Endothelial cell (in vitro differentiated cells): ENCODE measurements around the gene IRF9. TPM values are rescaled to one million over a fixed set of nuclear protein-coding genes. Genes with fewer than 3 reads are reported as not detected.

Source experiments
- DNase-seq: peaks from one replicate; pipeline ENCODE4 v3.0.0; 2021; ENCODE audit warnings: low spot score
- H3K27ac Mint-ChIP-seq: one replicate; pipeline ENCODE4 v1.8.0; 2021; ENCODE audit warnings: mixed read lengths, inconsistent platforms; ENCODE audit not compliant: unreplicated experiment
- H3K27me3 Mint-ChIP-seq: one replicate; pipeline ENCODE4 v1.8.0; 2021; ENCODE audit warnings: mild to moderate bottlenecking, moderate library complexity, mixed read lengths, inconsistent platforms; ENCODE audit not compliant: unreplicated experiment
- H3K36me3 Mint-ChIP-seq: one replicate; pipeline ENCODE4 v1.8.0; 2021; ENCODE audit warnings: mild to moderate bottlenecking, low read depth, mixed read lengths, inconsistent platforms; ENCODE audit not compliant: unreplicated experiment
- H3K4me1 Mint-ChIP-seq: one replicate; pipeline ENCODE4 v1.8.0; 2021; ENCODE audit warnings: mild to moderate bottlenecking, mixed read lengths, inconsistent platforms; ENCODE audit not compliant: unreplicated experiment
- H3K4me3 Mint-ChIP-seq: one replicate; pipeline ENCODE4 v1.8.0; 2021; ENCODE audit warnings: mild to moderate bottlenecking, mixed read lengths, inconsistent platforms; ENCODE audit not compliant: unreplicated experiment
- H3K9me3 Mint-ChIP-seq: one replicate; pipeline ENCODE4 v1.8.0; 2021; ENCODE audit warnings: mixed read lengths, inconsistent platforms; ENCODE audit not compliant: unreplicated experiment
- CTCF ChIP-seq: fragments of 200-600 bp; sonication (generic); IDR thresholded peaks from one replicate; pipeline ENCODE4 v1.5.0; 2021; ENCODE audit warnings: antibody characterized with exemption; ENCODE audit not compliant: unreplicated experiment
- total RNA-seq: library from RNA; stranded (reverse); fragmentation: NEBNext Ultra II Directional; extraction: Animal tissue kit (Norgen Biotek cat#: 25700); gene quantifications from one replicate; pipeline ENCODE4 v1.2.1, GENCODE V29; 2021; ENCODE audit not compliant: unreplicated experiment

Gene IRF9
- total RNA-seq, 1 donor from 2014 or later = 25.7 TPM

DNA sequence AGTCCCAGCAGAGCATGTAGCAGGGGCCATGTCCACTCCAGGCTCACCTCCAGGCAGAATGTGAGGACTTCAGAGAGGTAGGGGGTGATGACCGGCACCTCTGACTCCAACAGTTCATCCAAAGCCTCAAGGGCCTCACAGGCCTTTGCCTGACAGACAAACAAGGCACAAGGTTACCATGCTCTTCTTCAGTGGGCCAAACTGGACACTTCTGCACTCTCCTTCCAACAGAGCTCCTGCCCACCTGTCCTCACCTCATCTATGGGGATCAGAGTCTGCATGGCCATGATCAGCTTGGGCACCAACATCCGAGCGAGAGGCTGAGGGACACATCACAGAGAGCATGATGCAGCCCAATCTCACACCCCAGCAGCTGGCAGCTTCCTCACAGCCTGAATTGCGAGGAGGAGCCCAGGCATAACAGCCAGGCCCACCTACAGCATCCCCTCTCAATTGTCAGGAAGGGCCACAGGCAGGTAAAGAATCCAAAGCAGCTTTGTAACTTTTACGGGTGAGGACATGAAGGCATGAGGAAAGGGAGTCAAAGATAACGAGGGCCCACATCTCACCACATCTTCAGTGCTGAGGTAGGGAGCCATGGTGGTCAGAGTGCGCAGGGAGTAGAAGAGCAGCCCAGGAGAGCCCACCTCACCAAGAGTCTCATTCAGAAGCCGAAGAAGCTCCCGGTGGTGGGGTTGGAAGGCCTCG lies 25.9 kb downstream of the IRF9 start:
- Mint-ChIP-seq H3K36me3 (peaks cover 33% of the 10 kb centered on the region), H3K4me1 (peaks cover 14% of the 10 kb centered on the region), H3K9me3 (no peaks in the 10 kb centered on the region), H3K27me3 (peaks cover 20% of the 10 kb centered on the region), H3K4me3 (peak overlapping the region; percentile 73), H3K27ac (no peak overlapping the region)
- TF ChIP-seq CTCF = no peak
- DNase-seq = no peak

DNA sequence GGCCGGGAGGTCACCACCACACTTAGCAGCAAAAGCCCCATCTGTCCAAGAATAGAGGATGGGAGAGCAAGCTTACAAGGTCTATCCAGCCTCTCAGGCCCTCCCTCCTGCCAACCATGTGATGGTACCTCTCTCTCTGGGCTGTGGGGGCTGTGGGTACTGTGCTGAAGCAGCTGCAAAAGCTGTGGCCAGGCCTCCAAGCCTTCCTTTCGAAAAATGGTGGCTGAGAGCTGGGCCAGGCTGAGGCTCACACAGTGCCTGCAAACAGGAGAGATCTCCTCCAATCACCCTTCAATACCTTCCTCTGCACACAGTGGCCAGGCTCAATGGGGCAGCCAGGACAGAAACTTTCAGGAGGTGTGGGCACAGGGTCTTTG lies 26.5 kb downstream of the IRF9 start:
- peaks cover 22% of the 10 kb centered on the region for H3K27me3 Mint-ChIP-seq
- no peak for DNase-seq
- no peaks in the 10 kb centered on the region for H3K9me3 Mint-ChIP-seq
- peak overlapping the region; percentile 90 for H3K4me3 Mint-ChIP-seq
- H3K27ac Mint-ChIP-seq = no peak overlapping the region
- H3K36me3 Mint-ChIP-seq = peaks cover 33% of the 10 kb centered on the region
- TF ChIP-seq CTCF = no peak
- H3K4me1 Mint-ChIP-seq = peaks cover 13% of the 10 kb centered on the region

DNA sequence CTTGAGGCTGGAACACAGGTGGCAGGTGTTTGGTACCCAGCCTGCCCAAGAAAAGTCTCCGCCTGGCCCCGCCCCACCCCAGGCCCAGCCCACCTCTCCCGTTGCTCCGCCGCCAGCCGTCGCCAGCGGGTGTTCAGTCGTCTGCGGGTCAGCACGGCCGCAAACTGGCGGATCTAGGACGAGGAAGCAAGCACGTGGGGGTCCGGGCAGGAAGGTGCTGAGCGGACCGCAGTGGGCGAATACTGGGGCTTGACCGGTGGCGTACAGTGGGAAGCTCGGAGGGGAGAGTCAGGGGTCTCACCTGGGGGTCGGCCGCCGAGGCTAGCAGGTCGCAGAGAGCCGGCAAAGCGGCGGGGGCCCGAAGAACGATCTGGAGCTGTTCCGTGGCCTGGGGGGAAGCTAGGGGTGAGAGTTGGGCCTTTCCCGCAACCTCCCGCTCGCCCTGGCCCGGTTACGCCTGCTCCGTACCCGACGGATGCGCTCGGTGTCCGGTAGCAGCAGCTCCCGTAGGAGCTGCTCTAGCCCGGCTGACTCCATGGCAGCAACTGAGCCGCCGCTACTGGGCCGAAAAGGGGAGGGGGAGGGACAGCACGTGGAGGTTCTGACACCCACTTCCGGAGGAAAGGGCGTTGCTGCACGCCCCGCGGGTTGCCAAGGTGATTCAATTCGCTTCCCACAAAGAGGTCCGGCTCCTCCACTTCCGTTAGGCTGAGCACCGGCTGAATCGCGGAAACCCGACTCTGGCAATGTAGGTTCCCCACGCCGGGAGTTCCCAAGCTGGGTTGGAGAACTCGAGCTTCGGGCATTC lies 27.4 kb downstream of the IRF9 start, which contains the start of gene IPO4:
Gene IPO4 (minus strand): TSS at position 566 of the 808 bp plus-strand sequence. CDS start 29 bp downstream, at position 537.
- DNase-seq = peak; percentile 88
- Mint-ChIP-seq H3K27me3 (peaks cover 24% of the 10 kb centered on the region), H3K9me3 (no peaks in the 10 kb centered on the region), H3K27ac (peak within 1 kb of the TSS; percentile 79), H3K4me1 (peaks cover 11% of the 10 kb centered on the region), H3K36me3 (peaks cover 34% of the 10 kb centered on the region), H3K4me3 (peak within 1 kb of the TSS; percentile 90)
- TF ChIP-seq CTCF = no peak

DNA sequence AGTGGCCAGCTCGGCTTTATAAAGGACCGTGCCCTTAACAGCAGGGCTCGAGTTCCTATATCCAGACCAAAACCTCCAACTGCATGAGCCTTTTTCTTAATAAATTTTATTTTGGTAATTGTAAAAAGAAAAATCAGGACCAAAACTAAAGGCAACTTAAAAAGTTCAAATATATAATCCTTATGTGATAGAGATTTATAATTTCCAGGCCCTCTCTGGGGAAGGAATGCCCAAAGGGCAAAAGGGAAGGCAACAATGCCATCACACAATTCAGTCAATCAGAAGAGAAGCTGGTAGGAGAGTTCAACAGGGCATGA lies 28.0 kb downstream of the IRF9 start:
- DNase-seq = no peak
- peaks cover 13% of the 10 kb centered on the region for H3K4me1 Mint-ChIP-seq
- H3K27me3 Mint-ChIP-seq = peaks cover 24% of the 10 kb centered on the region
- peaks cover 33% of the 10 kb centered on the region for H3K36me3 Mint-ChIP-seq
- H3K27ac Mint-ChIP-seq = peak overlapping the region; percentile 79
- no peak for TF ChIP-seq CTCF
- no peaks in the 10 kb centered on the region for H3K9me3 Mint-ChIP-seq
- peak overlapping the region; percentile 90 for H3K4me3 Mint-ChIP-seq

GRCh38 chr14:24189460-24189859 lies 28.4 kb downstream of the IRF9 start:
- peak overlapping the region; percentile 79 for H3K27ac Mint-ChIP-seq
- H3K4me1 Mint-ChIP-seq = peaks cover 17% of the 10 kb centered on the region
- peak overlapping the region; percentile 27 for H3K4me3 Mint-ChIP-seq
- peaks cover 38% of the 10 kb centered on the region for H3K36me3 Mint-ChIP-seq
- DNase-seq = no peak
- H3K27me3 Mint-ChIP-seq = peaks cover 26% of the 10 kb centered on the region
- no peaks in the 10 kb centered on the region for H3K9me3 Mint-ChIP-seq
- no peak for TF ChIP-seq CTCF
